ENCODE data around the gene PKD2L2. TPM values are rescaled to one million over a fixed set of nuclear protein-coding genes. Genes with fewer than 3 reads are reported as not detected.

The PKD2L2 gene
- total RNA-seq, 1 experiment from 2014 or later: not detected

DNA sequence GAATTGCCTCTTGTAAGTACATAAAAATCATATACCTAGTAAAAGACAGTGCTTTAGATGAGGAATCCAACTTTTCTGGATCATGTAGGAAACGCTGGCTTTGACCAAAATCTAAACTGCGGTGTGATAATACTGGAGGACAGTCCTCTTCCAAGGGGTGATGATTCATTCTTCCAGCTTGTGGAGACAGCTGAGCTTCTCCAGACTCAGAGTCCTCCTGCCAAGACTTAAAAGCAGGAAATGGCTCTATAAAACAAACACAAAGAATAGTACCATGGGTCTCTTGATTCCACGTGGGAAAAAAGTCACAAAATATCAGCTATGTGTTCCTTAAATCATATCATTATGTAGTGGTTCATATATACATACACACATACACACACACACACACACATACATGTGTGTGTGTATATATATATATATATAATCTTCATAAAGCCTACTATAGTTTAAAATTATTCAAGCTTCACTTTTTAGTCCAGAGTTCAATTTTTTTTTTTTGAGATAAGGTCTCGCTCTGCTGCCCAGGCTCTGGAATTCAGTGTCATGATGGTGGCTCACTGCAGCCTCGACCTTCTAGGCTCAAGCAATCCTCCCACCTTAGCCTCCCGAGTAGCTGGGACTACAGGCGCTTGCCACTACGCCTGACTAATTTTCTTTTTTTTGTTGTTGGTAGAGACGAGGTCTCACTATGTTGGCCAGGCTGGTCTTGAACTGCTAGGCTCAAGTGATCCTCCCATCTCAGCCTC, 65.0 kb downstream of the PKD2L2 start:
- BruUV-seq (replicated peaks): no TSS peak
- DNase-seq: no peak
- TF ChIP-seq, protein P1, sequence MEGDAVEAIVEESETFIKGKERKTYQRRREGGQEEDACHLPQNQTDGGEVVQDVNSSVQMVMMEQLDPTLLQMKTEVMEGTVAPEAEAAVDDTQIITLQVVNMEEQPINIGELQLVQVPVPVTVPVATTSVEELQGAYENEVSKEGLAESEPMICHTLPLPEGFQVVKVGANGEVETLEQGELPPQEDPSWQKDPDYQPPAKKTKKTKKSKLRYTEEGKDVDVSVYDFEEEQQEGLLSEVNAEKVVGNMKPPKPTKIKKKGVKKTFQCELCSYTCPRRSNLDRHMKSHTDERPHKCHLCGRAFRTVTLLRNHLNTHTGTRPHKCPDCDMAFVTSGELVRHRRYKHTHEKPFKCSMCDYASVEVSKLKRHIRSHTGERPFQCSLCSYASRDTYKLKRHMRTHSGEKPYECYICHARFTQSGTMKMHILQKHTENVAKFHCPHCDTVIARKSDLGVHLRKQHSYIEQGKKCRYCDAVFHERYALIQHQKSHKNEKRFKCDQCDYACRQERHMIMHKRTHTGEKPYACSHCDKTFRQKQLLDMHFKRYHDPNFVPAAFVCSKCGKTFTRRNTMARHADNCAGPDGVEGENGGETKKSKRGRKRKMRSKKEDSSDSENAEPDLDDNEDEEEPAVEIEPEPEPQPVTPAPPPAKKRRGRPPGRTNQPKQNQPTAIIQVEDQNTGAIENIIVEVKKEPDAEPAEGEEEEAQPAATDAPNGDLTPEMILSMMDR (IDR thresholded peaks at IDR 0.05; ENCODE audit: insufficient read depth in 1 of 2, low read depth in 1 of 2, low read length in 1 of 2, severe bottlenecking in 1 of 2, unreplicated experiment in 1 of 2): no peak
- no peak overlapping the region for H3K4me3 Mint-ChIP-seq (ENCODE audit: unreplicated experiment)
- peaks cover 4% of the 10 kb centered on the region for H3K4me1 Mint-ChIP-seq (ENCODE audit: low read depth, unreplicated experiment)
- peaks cover 54% of the 10 kb centered on the region for H3K36me3 Mint-ChIP-seq (ENCODE audit: insufficient read depth, unreplicated experiment)
- H3K27me3 Mint-ChIP-seq (ENCODE audit: insufficient read depth, unreplicated experiment): no peaks in the 10 kb centered on the region
- CTCF ChIA-PET: interaction anchor here (0.5 kb wide), 1 partner anchor 107 kb away, joined by 3 read pairs; no protein-coding TSS in a partner anchor
- H3K4me1 ChIP-seq: no peaks in the 10 kb centered on the region
- no peaks in the 10 kb centered on the region for H3K9me3 ChIP-seq
- no peak overlapping the region for H3K4me3 ChIP-seq (ENCODE audit: low read depth, low read length)
- no peaks in the 10 kb centered on the region for H3K27me3 ChIP-seq (replicated peaks; ENCODE audit: control insufficient read depth, insufficient read depth, low read length)
- no peak overlapping the region for H3K27ac Mint-ChIP-seq (ENCODE audit: unreplicated experiment)
- peaks cover 2% of the 10 kb centered on the region for H3K36me3 ChIP-seq (ENCODE audit: control insufficient read depth, insufficient read depth, low read length)
- intact Hi-C loops (cut with micrococcal nuclease; ENCODE audit: unreplicated experiment): no loop called here
- POLR2A ChIA-PET: no interaction called here
- H3K9me3 Mint-ChIP-seq (ENCODE audit: unreplicated experiment): no peaks in the 10 kb centered on the region

DNA sequence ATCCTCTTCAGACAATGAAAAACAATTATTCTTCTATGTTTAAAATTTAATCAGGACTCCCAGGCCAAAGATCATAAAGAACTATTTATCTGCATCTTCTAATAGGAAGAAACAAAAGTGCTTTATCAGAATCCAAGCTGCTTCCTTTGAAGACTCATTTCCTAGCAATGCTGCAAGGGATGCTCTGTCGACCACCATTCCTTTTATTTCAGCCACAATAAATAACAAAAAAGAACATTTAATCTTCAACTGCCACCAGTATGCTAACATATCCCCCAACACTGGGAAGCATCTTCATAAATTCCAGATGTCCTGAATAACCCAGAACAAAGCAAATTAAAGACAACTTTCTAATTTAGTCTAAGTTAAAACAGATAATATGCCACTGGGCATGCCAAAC, 68.7 kb downstream of the PKD2L2 start:
- Mint-ChIP-seq H3K36me3 (ENCODE audit: insufficient read depth, unreplicated experiment) (peaks cover 42% of the 10 kb centered on the region), H3K27me3 (ENCODE audit: insufficient read depth, unreplicated experiment) (no peaks in the 10 kb centered on the region), H3K4me1 (ENCODE audit: low read depth, unreplicated experiment) (peaks cover 7% of the 10 kb centered on the region), H3K4me3 (ENCODE audit: unreplicated experiment) (no peak overlapping the region), H3K9me3 (ENCODE audit: unreplicated experiment) (no peaks in the 10 kb centered on the region), H3K27ac (ENCODE audit: unreplicated experiment) (no peak overlapping the region)
- TF ChIP-seq, protein P1 (IDR thresholded peaks at IDR 0.05; ENCODE audit: insufficient read depth in 1 of 2, low read depth in 1 of 2, low read length in 1 of 2, severe bottlenecking in 1 of 2, unreplicated experiment in 1 of 2): no peak
- H3K4me1 ChIP-seq: no peaks in the 10 kb centered on the region
- no peaks in the 10 kb centered on the region for H3K27me3 ChIP-seq (replicated peaks; ENCODE audit: control insufficient read depth, insufficient read depth, low read length)
- H3K9me3 ChIP-seq: no peaks in the 10 kb centered on the region
- ChIA-PET CTCF (no interaction called here), POLR2A (no interaction called here)
- peaks cover 2% of the 10 kb centered on the region for H3K36me3 ChIP-seq (ENCODE audit: control insufficient read depth, insufficient read depth, low read length)
- BruUV-seq (replicated peaks): no TSS peak
- intact Hi-C loops (cut with micrococcal nuclease; ENCODE audit: unreplicated experiment): no loop called here
- DNase-seq: no peak
- no peak overlapping the region for H3K4me3 ChIP-seq (ENCODE audit: low read depth, low read length)

DNA sequence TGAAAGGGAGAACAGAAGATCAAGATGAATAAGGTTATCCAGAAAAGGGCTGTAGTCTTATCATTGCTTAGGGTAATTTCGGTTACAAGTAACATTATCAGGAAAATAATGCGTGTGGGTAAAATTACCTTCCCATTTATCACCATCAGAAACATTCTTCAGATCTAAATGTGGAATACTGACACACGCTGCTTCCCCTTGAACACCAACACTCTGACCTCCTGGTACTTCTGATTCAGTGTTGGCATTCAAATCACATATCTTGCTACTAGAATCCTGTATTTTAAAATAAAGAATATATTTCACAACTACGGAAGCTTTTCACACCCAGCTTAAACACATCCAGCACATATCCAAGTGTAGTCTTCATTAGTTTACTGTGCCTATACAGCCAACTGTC, 70.2 kb downstream of the PKD2L2 start:
- Mint-ChIP-seq H3K4me3 (ENCODE audit: unreplicated experiment) (no peak overlapping the region), H3K36me3 (ENCODE audit: insufficient read depth, unreplicated experiment) (peaks cover 33% of the 10 kb centered on the region), H3K27me3 (ENCODE audit: insufficient read depth, unreplicated experiment) (no peaks in the 10 kb centered on the region), H3K27ac (ENCODE audit: unreplicated experiment) (no peak overlapping the region), H3K4me1 (ENCODE audit: low read depth, unreplicated experiment) (peaks cover 7% of the 10 kb centered on the region), H3K9me3 (ENCODE audit: unreplicated experiment) (no peaks in the 10 kb centered on the region)
- intact Hi-C loops (cut with micrococcal nuclease; ENCODE audit: unreplicated experiment): no loop called here
- DNase-seq: no peak
- Histone ChIP-seq H3K4me3 (ENCODE audit: low read depth, low read length) (no peak overlapping the region), H3K9me3 (no peaks in the 10 kb centered on the region), H3K36me3 (ENCODE audit: control insufficient read depth, insufficient read depth, low read length) (peaks cover 2% of the 10 kb centered on the region), H3K4me1 (no peaks in the 10 kb centered on the region), H3K27me3 (replicated peaks; ENCODE audit: control insufficient read depth, insufficient read depth, low read length) (no peaks in the 10 kb centered on the region)
- TF ChIP-seq, protein P1 (IDR thresholded peaks at IDR 0.05; ENCODE audit: insufficient read depth in 1 of 2, low read depth in 1 of 2, low read length in 1 of 2, severe bottlenecking in 1 of 2, unreplicated experiment in 1 of 2): no peak
- no TSS peak for BruUV-seq (replicated peaks)
- POLR2A ChIA-PET: no interaction called here
- CTCF ChIA-PET: no interaction called here

All from Caco-2 (cell line).